Measurements from ENCODE around the gene PABPN1.

PABPN1 gene

GRCh38 chr14:23299211-23299957 is 21.9 kb upstream of the PABPN1 start:
- peak; percentile 58 for TF ChIP-seq CTCF (conservative IDR thresholded peaks at IDR 0.05)
- H3K27ac ChIP-seq, result peak overlapping the region; percentile 92

- H3K27ac ChIP-seq, result peak overlapping the region; percentile 92
- no peak for TF ChIP-seq CTCF (conservative IDR thresholded peaks at IDR 0.05)
Measured at GRCh38 chr14:23299986-23300686, 21.1 kb upstream of the PABPN1 start.

- no peak for TF ChIP-seq CTCF (conservative IDR thresholded peaks at IDR 0.05)
- H3K27ac ChIP-seq, result peak overlapping the region; percentile 92
Measured at GRCh38 chr14:23300687-23301223, 20.5 kb upstream of the PABPN1 start.

DNA sequence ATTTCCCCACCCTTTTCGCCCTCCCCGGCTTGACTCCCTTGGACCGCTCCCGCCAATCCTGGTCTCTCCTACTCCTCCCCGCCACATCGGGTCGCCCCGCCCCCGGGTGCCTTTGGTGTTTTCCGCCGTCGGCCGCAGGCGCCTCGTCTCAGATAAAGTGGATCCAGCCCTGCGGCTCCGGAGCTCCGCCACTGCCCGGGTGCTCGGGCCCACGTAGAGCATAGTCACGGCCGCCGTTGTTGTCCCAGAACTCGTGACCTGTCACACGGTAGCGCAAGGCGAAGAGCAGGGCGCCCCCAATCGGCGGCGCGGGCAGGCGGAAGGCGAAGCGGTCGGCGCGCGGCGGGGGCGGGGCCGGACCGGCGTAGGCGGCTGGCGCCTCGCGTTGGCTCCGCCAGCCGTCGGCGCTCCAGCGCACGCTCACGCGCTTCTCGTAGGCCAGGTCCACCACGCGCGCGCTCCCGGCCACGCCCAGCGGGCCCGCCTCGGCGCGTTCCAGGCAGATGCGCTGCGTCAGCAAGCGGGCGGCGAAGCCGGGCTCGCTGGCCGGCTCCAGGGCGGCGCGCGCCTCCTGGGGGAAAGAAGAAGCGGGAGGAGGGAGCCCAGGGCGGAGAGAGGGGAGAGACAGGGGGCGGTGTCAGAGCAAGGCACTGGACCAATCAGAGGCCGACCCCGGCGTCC is 19.8 kb upstream of the PABPN1 start:
- TF ChIP-seq CTCF (conservative IDR thresholded peaks at IDR 0.05), result peak; percentile 88
- H3K27ac ChIP-seq, result peak overlapping the region; percentile 92

- H3K27ac ChIP-seq, result peak overlapping the region; percentile 92
- TF ChIP-seq CTCF (conservative IDR thresholded peaks at IDR 0.05), result no peak
Measured at GRCh38 chr14:23301969-23302289, 19.3 kb upstream of the PABPN1 start.

DNA sequence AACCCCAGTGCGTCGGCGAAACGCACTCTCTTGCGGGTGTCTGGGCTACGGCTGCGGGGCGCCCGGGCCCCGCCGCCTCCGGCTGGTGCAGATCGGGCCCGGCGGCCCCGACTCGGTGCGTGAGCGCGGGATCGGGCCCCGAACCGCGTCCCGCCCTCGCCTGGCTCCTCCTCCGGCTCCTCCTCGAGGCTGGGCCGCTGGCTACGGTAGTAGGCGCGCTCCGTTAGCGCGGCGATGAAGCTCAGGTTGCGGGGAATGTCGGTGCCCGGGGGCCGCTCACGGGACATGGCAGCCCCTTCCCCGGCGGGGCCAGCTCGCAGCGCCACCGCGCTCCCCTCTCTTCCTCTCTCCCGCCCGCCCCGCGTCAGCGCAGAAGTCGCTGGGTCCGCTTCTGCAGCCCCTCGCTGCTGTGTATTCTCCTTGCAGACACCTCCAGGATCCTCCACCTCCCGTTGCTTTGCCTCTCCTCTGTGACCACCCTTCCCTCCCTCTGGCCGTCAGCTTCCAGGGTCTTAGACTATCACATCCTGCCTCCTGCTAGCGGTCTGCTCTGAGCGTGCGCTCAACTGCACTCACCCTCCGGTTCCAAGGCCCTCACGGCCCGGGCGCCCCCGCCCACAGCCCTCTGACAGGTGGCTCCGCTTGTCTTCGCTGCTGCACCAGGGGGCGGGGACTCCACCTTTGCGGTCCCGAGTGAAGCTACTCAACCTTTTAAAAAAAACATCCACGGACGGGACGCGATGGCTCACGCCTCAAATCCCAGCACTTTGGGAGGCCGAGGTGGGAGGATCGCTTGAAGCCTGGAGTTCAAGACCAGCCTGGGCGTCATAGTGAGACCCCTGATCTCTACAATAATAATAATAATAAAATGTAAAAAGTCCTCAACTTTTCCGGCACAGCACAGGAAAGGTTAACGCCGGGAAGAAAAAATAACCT is 18.7 kb upstream of the PABPN1 start, which contains the start of gene PPP1R3E:
Gene PPP1R3E (minus strand): TSS at position 570 of the 936 bp plus-strand sequence. CDS start 283 bp downstream, at position 287.
- peak within 1 kb of the TSS; percentile 92 for H3K27ac ChIP-seq

More for the DNA sequence above, 18.7 kb upstream of the PABPN1 start, which contains the start of gene PPP1R3E:
- no peak for TF ChIP-seq CTCF (conservative IDR thresholded peaks at IDR 0.05)
